HL-60/S4 treated with phorbol 12-myristate 13-acetate at 8.2 ng/mL for 4 days and 3 days (cell line): ENCODE data around the gene HERC4.
"Not testable (repeated sequence)": the region's sequence is repeated elsewhere in the genome, so short reads cannot be mapped to it uniquely, and the experiment has no call there.

Experiments
- in situ Hi-C: fragments of 300-500 bp; cut with MboI; formaldehyde crosslinking; loops from 2 replicates; pipeline ENCODE4 v1.15.0; 2022; ENCODE audit warnings: low sequenced_read_pairs

Gene HERC4

DNA sequence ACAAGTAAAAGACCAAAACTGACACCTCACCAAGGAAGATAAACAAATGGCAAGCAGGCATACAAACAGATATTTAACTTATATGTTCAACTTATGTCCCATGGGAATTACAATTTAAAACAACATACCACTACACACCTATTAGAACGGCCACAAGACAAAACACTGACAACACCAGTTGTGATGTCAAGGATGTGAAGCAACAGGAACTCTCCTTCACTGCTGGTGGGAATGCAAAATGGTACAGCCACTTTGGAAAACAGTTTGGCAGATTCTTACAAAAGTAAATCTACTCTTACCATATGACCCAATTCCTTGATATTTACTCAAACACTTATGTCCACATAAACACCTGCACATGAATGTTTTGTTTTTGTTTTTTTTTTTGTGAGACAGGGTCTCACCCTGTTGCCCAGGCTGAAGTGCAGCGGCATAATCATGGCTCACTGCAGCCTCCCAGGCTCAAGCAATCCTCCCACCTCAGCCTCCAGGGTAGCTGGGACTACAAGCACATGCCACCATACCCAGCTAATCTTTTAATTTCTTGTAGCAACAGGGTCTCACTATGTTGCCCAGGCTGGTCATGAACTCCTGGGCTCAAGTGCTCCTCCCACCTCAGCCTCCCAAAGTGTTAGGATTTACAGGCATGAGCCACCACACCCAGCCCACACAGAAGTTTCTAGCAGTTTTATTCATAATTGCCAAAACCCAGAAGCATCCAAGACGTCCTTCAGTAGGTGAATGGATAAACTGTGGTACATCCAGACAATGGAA, 27.3 kb downstream of the HERC4 start:
- in situ Hi-C loops, result no loop called here

GRCh38 chr10:68047122-68047521, 28.0 kb downstream of the HERC4 start:
- in situ Hi-C loops, result no loop called here

DNA sequence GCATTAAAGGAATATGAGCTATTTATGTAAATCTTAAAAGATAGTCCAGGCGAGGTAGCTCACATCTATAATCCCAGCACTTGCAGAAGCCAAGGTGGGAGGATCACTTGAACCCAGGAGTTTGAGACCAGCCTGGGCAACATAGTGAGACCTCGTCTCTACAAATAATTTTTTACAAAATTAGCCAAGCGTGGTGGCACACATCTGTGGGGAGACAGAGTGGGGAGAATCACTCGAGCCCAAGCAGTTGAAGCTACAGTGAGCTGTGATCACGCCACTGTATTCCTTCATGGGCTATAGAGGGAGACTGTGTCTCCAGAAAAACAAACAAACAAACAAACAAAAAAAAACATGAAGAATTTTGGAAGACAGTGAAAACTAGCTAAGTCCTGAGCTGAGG, 28.4 kb downstream of the HERC4 start:
- in situ Hi-C loops, result no loop called here

DNA sequence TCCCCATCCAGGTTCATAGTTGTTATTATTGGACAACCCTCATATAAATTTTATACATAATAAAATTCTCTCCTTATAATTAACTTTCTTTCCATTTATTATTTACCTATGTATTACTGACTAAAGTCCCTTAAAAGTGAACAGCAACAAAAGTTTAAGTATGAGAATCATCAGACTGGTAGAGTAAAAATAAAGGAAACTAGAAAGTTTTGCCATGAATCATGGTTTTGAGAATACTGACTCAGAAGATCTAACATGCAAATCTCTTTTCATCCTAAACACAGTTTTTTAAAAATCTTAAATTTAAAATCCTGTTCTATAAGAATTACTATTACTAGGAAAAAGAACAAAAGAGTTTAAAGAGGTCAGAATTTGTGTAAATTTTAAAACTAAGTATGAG, 32.1 kb downstream of the HERC4 start:
- in situ Hi-C loops, result no loop called here

- in situ Hi-C loops, result no loop called here
These were observed 43.0 kb downstream of the HERC4 start for GRCh38 chr10:68032113-68032512.

- in situ Hi-C loops, result no loop called here
These were observed 47.7 kb downstream of the HERC4 start for GRCh38 chr10:68027429-68027828.

DNA sequence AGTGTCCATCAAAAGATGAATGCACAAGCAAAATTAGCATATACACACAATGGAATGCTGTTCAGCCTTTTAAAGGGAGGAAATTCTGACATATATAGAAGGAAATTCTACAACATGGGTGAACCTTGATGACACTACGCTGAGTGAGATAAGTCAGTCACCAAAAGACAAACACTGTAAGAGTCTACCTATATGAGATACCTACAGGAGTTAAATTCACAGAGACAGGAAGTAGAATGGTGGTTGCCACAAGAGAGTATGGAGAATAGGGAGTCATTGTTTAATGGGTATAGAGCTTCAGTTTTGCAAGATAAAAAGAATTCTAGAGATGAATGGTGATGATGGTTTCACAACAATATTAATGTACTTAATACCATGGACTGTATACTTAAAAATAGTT, 51.8 kb downstream of the HERC4 start:
- in situ Hi-C loops, result no loop called here

GRCh38 chr10:68022324-68022723, 52.8 kb downstream of the HERC4 start:
- in situ Hi-C loops, result not testable (repeated sequence)

DNA sequence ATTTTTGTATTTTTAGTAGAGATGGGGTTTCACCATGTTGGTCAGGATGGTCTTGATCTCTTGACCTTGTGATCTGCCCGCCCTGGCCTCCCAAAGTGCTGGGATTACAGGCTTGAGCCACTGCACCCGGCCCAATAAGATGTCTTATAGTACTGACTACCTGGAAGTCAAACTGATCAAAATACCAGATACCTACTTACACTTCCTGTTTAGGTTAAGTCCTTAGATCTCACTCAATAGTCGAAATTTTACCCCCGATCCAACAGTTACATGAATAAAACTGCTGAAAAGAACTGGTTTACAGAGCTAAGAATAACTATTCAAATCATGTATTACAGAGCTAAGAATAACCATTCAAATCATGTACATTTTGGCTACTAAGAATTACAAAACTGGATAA, 58.6 kb downstream of the HERC4 start:
- in situ Hi-C loops, result not testable (repeated sequence)

DNA sequence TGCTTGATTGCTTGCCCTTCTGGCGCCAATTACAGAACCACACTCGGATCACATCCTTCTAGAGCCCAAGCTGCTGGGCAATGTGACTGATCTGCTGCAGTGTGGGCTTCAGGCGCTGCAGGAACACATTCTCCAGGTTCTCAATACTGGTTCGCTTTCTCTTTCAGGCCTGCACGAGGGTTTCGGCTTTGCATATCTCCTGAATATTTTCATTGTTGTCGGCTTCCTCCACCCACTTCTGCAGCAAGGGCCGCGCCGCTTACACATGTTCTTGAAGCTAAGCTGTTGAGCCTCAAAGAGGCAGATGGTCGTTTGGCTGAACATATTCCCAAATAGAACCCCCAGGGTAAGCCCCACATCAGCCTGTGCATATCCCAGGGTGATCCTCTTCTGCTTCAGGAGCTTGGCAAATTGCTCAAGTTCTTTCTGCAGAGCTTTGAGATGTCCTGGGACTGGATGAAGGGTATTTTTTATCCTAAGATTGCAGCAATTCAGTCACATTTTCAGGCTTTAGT, 64.6 kb downstream of the HERC4 start:
- in situ Hi-C loops, result no loop called here

DNA sequence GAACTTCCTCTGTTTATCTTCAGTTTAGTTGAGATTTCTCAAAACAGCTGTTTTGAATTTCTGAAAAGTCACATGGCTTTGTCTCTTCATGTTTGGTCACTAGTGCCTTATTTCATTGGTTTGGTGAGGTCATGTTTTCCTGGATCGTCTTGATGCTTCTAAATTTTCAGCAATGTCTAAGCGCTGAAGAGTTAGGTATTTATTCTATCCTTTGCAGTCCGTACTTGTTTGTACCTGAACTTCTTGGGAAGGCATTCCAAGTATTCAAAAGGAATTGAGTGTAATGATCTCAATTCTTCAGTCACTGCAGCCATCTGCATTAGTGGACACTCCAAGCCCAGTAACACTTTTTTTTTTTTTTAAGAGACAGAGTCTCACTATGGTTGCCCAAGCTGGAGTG, 67.7 kb downstream of the HERC4 start:
- in situ Hi-C loops, result no loop called here

DNA sequence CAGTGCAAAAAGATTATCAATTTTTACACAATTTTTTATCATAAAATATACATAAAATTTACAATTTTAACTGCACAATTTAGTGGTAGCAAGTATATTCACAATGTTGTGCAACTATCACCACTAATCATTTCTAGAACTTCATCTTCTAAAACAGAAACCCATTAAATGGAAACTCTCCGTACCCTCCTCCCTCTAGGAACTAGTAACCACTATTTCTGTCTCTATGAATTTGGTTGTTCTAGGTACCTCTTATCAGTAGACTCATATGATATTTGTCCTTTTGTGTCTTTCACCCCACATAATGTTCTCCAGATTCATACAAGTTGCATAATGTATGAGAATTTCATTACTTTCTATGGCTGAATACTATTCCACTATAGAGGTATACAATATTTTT, 73.5 kb downstream of the HERC4 start:
- in situ Hi-C loops, result no loop called here

GRCh38 chr10:68001000-68001399, 74.1 kb downstream of the HERC4 start:
- in situ Hi-C loops, result no loop called here

DNA sequence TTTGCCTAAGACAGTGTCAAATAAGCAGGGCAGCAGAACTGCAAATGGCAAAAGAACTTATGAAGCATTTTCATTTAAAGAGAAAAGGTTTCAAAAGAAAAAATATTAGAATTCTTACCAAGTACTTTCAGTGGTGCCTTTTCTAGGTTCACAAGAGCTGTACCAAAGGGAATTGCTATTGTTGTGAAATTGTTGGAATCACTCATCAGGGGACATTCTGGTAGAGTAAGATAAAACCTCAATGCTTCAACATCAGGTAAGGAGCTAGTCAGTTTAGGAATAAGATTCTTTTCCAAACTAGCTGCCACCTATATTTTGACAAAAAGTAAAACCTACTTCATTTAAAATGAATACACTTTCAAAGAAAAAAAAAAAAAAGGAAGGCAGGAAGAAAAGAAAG, 85.0 kb downstream of the HERC4 start:
- in situ Hi-C loops, result no loop called here

GRCh38 chr10:67988606-67989005, 86.5 kb downstream of the HERC4 start:
- in situ Hi-C loops, result no loop called here

- in situ Hi-C loops, result not testable (repeated sequence)
These were observed 92.5 kb downstream of the HERC4 start for GRCh38 chr10:67982603-67983002.

DNA sequence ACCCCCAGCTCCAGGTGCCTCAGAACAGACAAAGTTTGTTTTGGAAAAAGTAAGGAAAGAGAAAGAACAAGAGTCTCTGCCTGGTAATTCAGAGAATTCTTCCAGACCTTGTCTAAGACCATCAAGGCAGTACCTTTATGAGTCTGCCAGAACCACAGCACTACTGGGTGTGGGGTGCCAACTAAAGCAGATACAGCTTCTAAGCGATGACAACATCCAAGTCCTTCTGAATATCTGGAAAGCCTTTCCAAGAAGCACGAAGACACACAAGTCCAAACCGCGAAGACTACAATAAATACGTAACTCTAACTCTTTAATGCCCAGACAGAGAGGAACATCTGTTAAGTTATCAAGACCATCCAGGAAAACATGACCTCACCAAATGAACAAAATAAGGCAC, 96.3 kb downstream of the HERC4 start:
- in situ Hi-C loops, result no loop called here

DNA sequence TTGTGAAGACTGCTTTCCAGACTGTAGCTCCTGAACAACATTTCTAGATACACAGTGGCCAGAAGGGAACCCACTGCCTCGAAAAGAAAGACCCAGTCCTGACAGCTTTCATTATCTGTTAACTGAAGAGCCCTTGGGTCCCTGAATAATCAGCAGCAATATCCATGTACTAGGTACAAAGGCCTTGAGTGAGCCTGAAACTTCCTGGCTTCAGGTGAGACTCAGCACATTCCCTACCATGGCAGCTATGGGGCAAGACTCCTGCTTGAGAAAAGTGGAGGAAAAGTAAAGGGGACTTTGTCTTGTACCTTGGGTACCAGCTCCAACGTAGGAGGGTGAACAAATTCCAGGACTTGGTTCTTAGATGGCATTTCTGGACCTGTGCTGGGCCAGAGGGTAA, 97.8 kb downstream of the HERC4 start:
- in situ Hi-C loops, result no loop called here

GRCh38 chr10:67976292-67977245, 98.5 kb downstream of the HERC4 start:
- in situ Hi-C loops, result no loop called here

DNA sequence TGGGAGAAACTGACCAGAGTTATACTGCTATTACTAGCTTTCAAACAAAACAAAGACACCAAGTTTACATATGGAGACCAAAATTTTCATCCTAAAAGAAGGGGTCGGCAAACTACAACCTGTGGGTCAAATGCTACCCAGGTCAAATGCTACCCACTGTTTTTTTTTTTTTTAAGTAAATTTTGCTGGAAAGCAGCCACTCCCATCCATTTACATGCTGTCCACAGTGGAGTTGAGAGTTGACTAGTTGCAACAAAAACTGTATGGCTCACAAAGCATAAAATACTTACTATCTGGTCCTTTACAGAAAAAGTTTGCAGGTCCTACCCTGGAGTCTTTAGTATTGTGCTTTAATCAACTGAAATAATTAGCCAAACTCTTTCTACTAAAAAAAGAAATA, 99.2 kb downstream of the HERC4 start:
- in situ Hi-C loops, result no loop called here

DNA sequence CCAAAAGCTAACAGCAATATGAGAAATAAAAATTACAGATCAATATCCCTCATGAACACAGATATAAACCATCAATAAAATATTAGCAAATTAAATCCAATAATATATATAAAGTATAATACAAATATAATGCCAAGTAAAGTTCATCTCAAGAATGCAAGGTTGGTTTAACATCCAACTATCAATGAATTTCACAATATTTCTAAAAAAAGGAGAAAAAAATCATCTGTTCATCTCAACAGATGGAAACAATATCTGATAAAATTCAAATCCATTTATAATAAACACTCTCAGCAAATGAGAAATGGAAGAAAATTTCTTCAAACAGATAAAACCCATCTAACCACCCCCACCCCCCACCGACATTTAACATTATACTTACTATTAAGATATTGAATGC, 103.8 kb downstream of the HERC4 start:
- in situ Hi-C loops, result no loop called here

- in situ Hi-C loops, result no loop called here
These were observed 105.2 kb downstream of the HERC4 start for GRCh38 chr10:67969875-67970274.
